GM18520 (cell line): ENCODE measurements around the gene TEDC2.

Experiments
- ATAC-seq: cut with Tn5 transposase; IDR thresholded peaks from one replicate; pipeline ENCODE4 v1.9.1; 2021; ENCODE audit not compliant: unreplicated experiment

Gene TEDC2

DNA sequence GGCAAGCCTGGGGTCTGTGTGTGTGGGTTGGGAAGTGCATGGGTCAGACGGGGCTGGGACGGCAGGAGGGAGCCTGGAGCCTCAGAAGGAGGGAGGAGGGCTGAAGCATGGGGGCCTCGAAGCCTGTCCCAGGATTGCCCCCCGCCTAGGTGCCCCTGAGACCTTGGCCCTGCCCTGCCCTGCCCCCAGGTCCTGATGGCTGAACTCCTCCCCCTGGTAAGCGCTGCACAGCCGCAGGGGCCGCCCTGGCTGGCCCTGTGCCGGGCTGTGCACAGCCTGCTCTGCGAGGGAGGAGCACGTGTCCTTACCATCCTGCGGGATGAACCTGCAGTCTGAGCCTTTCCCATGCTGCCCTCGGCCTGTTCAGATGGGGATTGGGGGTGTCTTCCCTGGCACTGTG, 4.4 kb downstream of the TEDC2 start:
- ATAC-seq = no peak

DNA sequence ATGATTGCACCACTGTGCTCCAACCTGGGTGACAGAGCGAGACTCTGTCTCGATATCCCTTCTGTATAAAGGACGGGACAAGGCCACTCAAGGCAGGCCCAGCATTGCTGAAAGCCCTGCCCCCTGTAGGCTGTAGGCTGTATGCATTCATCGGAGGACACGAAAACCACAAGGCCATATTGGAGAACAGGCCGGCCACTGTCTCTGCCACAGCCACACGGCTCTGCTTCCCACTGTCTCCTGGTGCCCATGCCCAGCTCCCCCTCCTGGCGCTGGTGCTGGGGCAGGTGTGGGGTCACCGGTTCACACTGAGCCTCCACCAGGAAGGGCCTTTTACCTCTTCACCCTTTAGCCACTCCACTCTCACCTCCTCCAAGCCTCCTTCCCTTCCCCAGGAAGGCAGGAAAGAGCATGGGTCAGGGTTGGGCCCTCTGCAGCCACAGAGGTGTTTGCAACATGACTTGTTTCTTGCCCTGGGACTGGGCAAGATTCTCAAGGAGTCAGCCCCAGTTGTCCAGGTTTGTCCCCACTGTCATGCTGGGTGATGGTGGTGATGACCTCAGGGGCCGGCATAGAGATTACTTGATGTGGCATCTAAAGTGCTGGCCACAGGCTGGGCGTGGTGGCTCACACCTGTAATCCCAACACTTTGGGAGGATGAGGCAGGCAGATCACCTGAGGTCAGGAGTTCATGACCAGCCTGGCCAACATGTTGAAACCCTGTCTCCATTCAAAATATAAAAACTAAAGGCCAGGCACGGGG, 5.9 kb downstream of the TEDC2 start:
- ATAC-seq = no peak

DNA sequence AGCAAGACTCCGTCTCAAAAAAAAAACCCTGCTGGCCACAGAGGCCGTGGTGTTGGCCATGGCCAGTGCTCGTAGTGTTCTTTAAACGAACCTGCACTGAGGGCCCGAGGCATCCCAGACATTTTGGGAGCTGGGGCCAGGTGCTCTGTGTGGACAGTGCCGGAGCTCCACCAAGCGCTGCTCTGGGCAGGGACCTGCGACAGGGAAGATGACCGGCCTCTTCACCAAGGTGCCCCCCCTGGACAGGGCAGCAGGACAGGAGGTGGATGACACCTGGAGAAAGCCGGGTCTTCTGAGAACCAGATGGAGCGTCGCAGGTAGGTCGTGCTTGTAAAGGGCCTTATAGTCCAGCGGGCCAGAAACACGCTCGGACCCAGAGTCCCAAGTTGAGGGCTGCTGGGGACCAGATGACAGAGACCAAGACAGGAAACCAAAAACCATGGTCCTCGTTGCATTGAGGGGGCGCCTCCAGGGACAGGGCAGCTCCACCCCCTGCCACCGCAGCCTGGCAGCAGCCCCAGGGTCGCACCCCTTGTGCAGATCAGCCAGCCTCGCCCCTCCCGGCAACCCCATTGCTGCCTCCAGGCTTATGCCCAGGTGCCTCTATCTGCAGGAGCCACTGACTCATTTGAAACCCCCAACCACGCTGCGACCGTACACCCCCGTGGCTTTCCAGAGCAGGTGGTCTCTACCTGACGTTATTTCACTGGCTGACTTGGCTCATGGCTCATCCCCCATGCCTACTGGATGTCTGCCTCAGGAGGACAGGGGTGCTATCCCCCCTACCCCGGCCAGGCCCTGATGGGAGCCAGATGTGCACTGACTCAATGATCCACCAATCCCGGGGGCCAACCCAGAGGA, 7.0 kb downstream of the TEDC2 start:
- no peak for ATAC-seq

DNA sequence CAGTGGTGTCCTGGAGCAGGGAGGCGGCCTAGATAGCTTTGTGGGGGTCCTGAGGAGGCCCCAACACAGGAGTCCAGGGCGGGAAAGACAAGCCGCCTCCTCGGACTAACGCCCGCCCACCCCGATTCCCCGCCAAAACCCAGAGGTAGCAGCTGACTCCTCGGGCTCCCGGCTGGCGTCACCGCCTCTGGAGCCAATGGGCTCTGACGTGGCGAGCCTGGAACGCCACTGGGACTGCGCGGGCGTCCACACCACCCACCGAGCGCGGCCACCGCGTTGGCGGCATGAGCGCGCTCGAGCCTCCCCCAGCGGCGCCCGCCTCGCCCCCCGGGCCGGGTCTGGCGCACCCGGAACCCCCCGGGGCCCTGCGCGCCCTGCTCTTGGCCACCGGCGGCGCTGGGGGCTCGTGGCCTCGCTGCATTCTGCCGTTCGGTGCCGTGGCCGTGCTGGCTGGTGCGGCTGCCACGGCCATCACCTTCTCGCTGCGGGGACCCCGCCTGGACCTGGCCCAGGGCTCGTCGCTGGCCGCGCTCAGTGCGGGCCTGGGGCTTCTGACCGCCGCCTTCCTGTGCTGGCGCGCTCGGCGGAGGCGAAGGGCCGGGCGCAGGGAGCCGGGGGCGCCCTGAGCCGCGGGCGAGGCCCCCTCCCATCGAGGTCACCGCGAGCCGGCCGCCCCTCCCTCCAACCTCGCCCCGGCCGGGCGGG, 7.8 kb downstream of the TEDC2 start:
- no peak for ATAC-seq

DNA sequence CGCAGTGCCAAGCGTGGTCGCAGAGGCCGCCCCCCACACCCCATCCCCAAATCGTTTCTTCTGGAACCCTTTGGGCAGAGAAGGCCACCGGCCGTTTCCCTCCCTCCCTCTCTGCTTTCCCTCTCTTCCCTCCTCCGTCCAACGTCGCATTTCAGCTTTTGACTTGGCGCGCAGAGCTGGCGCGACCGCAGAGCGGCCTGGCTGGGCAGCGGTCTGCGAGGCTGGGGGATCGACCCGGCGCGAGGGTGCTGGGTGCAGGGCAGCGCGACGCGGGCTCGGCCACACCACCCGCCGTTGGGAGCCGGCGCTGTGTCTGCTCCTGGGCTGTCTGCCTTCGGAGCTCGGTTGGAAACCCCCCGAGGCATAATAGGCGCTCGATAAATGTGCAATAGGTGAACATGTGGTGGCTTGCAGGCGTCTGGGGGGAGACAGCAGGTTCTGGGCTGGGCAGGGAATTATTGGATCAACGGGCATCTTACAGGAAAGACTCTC, 8.4 kb downstream of the TEDC2 start:
- no peak for ATAC-seq

DNA sequence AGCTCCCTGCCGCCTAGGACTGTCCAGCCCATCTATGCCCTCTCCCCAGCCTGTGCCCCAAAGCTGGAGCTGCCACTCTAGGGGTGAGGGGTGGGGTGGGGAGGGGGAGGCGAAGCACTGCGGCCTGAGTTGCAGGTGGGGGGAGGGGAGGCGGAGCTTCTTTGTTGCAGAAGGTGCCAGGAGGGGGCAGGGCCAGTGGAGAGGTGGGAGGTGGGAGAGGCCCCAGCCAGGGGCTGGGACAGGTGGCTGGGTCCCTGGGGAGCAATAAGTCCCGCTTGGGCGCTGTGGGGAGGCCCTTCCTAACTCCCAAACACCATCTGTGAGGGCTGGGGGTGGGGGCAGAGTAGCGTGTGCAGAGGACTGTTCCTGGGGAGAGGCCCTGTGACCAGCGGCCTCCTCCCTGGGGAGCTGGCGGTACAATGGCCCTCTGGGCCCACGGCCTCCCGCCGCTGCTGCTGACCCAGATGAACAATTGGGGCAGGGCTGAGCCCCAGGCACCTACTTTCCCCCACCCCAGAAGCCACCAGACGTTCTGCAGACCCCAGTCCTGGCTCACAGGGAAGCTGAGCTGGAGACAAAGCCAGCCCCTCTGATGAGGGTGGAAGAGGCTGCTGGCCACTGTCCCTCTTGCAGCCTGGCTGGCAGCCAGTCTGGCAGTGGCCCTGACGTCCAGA, 9.0 kb downstream of the TEDC2 start:
- ATAC-seq = no peak

DNA sequence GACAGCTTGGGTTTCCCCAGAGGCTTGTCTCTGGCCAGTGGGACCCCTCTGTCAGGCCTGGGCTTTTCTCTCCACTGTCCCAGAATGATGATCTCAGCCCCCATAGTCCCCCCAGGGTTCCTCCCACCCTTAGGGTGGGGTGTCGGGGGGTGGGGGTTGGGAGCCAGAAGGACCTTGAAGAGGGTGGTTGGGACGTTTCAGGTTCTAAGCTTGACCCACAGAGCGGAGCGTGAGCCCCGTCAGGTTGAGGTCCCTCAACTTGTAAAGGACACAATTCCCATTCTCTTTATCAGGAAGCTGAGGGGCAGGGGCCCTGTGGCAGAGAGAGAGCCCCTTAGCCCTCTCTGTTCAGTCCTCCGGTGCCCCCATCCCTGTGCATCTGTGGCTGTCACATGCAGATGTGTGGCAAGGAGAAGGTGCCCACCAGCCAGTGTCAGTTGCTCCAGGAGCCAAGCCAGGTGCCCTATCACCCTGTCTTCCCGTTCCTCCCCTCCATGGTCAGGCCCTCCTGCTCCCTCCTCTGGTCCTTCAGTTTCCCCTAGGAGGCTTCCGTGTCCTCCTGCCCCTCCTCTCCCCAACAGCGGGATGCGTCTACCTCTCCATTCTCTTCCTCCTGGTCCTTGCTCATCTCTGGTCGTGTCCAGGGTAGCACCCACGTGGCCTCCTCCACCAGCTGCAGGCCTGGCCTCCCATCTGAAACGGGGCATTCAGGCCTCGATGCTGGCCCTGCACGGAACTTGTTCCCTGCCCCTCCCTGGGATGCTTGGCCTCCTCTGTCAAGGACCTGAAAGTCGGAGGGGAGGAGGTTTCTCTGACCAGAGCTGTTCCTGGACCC, 9.7 kb downstream of the TEDC2 start:
- ATAC-seq = no peak

DNA sequence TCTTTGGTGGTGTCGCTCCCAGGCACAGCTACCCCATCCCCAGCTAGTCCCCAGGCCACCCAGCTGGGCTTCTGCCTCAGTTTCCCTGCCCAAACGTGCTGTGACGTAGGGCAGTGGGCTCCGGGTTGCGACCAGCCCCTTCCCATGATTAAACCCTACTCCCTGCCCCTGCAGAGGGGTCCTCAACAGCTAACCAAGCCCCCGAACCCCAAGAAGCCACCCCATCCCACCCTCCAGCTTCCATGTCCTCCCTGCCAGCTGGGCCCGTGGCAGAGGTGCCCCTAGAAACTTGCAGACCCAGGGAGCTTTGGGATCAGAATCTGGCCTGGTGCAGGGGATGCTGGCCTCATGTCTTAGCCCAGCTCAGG, 10.3 kb downstream of the TEDC2 start:
- no peak for ATAC-seq

DNA sequence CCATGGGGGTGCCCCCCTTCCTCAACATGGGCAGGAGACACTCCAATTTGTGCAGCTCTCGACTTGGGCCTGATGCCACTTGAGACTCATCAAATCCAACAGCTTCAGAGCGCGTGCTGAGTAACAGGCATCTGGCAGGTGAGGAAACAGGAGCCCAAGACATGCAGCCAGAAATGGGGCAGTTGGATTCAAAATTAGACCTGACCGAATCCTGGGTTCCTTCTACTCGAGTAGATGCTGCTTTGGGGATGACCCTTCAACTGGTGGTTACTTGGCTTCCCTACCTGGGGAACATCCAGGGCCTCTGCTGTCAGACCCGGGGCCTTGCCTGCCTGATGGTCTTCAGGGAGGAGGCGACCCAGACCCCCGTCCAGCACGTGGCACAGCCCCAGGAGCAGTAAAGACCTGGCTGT, 10.7 kb downstream of the TEDC2 start:
- no peak for ATAC-seq

DNA sequence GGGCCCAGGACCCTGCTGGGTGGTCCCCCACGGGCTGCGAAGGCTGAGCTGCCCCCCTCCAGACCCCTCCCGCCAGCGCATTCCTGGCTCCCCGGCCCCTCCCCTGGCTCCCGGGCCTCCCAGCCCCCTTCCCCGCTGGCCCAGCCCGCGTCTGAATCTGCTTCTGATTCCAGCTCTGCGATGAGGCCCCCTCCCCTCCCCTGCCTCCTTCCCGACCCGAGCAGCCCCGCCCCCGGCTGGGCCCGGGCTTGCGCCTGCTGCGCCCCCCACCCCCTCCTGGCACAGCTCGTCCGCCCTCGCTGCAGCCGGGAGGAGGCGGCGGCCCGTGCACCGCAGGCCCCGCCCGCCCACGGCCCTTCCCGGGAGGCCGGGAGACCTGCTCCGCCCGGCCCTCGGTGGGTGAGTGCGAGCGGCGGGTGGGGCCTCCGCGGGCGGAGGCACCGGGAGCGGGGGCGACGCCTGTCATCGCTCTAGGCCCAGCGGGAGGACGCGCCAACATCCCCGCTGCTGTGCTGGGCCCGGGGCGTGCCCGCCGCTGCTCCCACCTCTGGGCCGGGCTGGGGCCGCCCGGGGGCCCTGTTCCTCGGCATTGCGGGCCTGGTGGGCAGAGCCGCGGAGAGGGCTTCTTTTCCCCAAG, 11.2 kb downstream of the TEDC2 start, which contains the start of gene NTN3:
NTN3 (plus strand) TSS at position 282 of the 637 bp plus-strand sequence. CDS start 405 bp downstream, outside the sequence.
- ATAC-seq = no peak

DNA sequence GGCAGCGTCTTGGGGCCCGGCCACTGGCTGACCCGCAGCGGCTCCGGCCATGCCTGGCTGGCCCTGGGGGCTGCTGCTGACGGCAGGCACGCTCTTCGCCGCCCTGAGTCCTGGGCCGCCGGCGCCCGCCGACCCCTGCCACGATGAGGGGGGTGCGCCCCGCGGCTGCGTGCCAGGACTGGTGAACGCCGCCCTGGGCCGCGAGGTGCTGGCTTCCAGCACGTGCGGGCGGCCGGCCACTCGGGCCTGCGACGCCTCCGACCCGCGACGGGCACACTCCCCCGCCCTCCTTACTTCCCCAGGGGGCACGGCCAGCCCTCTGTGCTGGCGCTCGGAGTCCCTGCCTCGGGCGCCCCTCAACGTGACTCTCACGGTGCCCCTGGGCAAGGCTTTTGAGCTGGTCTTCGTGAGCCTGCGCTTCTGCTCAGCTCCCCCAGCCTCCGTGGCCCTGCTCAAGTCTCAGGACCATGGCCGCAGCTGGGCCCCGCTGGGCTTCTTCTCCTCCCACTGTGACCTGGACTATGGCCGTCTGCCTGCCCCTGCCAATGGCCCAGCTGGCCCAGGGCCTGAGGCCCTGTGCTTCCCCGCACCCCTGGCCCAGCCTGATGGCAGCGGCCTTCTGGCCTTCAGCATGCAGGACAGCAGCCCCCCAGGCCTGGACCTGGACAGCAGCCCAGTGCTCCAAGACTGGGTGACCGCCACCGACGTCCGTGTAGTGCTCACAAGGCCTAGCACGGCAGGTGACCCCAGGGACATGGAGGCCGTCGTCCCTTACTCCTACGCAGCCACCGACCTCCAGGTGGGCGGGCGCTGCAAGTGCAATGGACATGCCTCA, 12.0 kb downstream of the TEDC2 start:
- no peak for ATAC-seq

DNA sequence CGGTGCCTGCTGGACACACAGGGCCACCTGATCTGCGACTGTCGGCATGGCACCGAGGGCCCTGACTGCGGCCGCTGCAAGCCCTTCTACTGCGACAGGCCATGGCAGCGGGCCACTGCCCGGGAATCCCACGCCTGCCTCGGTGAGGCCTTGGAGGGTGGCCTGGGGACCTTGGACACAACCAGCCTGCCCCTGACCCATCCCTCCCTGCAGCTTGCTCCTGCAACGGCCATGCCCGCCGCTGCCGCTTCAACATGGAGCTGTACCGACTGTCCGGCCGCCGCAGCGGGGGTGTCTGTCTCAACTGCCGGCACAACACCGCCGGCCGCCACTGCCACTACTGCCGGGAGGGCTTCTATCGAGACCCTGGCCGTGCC, 12.6 kb downstream of the TEDC2 start:
- ATAC-seq = no peak

DNA sequence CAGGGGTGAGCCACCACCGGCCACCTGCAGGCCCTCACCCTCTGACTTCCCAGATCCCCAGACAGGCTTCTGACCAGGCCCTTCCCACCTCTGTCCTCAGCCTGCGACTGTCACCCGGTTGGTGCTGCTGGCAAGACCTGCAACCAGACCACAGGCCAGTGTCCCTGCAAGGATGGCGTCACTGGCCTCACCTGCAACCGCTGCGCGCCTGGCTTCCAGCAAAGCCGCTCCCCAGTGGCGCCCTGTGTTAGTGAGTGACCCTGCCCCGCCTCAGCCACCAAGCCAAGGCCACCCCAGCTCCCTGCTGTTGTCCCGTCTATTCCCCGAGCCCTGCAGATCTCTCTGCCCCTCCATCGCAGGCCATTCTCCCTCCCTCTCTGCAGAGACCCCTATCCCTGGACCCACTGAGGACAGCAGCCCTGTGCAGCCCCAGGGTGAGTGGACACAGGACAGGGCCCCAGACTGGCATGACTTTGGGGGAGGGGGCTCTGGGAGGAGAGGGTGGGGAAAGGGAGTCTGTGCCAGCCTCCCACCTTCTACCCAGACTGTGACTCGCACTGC, 13.1 kb downstream of the TEDC2 start:
- ATAC-seq = no peak

DNA sequence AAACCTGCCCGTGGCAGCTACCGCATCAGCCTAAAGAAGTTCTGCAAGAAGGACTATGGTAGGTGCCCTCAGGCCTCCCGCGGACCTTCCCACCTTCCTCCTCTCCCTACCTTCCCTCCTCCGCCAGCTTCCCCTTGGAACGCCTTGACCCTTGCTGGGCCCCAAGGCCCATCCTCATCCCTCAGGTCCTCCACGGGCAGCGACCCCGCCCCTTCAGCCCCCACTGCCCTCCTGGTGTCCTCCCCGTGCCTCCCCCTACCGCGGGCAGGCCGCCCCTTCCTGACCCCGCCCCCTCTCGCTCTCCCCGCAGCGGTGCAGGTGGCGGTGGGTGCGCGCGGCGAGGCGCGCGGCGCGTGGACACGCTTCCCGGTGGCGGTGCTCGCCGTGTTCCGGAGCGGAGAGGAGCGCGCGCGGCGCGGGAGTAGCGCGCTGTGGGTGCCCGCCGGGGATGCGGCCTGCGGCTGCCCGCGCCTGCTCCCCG, 13.6 kb downstream of the TEDC2 start:
- no peak for ATAC-seq

DNA sequence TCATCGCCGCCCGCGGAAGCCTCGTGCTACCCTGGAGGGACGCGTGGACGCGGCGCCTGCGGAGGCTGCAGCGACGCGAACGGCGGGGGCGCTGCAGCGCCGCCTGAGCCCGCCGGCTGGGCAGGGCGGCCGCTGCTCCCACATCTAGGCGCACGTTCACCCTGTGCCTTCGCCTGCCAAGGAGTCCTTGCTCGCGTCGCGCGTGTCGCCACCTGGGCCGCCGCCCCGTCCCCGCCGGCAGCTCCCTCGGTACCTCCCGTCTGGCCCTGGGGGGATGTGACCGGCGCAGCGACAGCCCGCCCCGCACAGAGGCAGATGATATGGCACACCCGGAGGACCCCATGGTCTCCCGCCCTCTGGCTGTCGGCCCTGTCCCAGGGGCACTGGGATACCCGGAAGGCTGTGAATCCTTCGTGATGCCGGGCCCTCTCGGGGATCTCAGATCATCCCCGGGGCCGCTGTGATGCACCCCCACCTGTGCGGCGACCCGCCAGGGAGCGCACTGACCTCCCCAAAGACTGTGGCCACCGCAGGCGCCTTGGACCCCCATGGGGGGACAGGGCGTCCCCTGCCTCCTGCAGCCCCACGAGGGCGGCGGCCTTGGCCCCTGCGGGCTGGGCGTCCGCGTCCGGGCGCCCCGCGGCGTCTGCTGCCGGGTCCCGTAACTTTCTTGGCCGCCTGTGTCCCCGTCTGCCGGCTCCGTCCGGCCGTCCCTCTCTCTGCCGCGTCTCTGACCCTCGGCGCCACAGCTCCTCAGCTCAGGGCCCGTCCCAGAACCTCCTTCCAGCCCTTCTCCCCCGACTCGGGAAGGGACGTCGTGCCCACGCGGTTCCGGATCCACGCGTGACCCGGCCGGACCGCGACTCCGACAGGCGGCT, 14.3 kb downstream of the TEDC2 start:
- ATAC-seq = no peak

DNA sequence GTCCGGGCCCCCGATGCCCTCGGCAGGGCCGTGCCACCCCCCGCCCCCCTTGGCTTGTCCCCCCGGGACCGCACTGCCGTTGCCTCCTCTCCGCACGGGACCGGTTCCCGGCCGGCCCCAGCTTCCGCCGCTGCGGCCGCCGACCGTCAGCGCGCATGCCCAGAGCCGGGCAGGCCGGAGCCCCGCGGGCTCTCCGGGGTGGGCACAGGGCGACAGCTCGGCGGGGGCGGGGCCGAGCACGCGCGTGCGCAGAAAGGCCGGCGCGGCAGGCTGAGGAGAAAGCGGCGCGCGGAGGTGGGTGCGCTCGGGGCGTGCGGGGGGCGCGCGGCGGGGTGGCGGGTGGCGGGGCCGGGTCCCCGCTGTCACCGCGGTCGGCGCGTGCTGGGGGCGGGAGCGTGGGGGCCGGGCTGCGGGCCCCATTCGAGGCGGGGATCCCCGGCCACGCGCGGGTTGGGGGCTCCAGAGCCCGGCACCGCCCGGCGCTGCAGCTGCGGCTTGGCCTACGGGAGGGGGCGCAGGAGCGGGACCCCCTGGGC, 15.0 kb downstream of the TEDC2 start, which contains the start of gene TBC1D24:
TBC1D24 (plus strand) TSS at position 251 of the 536 bp plus-strand sequence. CDS start 21,022 bp downstream, outside the sequence.
- ATAC-seq = peak; percentile 51
